22Rv1 (cell line): ENCODE results near the gene GTF2A1.
"Not testable (repeated sequence)": the region's sequence is repeated elsewhere in the genome, so short reads cannot be mapped to it uniquely, and the experiment has no call there.

Source experiments
- H3K27ac ChIP-seq: fragments of 450-650 bp; 2 replicates; pipeline ENCODE4 v1.5.1; 2017
- ZFX ChIP-seq: fragments of 450-650 bp; IDR thresholded peaks from 2 replicates; pipeline ENCODE4 v1.6.1; 2017; ENCODE audit warnings: antibody characterized with exemption, borderline replicate concordance
- TF ChIP-seq, protein P1 (sequence below): fragments of 450-650 bp; IDR thresholded peaks from 2 replicates; pipeline ENCODE4 v1.5.1; 2017; ENCODE audit warnings: mild to moderate bottlenecking

Gene GTF2A1

DNA sequence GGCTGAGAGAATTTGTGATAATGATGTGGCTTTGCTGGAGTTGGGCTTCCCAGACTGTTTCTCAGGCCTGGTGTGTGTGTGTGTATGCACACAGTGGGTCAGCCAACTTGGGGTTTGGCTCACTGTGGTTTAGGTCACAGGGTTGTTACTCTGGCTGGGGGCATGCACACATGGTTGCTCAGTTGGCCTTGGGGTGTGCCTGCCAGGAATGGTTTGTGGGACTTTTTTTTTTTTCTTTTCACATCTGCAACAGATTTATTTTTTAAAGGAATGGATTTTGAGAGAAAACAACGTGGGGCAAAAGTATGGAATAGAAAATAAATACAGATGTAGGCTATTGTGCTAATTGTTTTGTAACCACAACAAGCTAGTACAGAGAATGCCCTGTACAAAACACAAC lies 25.0 kb upstream of the GTF2A1 start:
- no peak overlapping the region for H3K27ac ChIP-seq
- no peak for TF ChIP-seq ZFX
- TF ChIP-seq, protein P1, sequence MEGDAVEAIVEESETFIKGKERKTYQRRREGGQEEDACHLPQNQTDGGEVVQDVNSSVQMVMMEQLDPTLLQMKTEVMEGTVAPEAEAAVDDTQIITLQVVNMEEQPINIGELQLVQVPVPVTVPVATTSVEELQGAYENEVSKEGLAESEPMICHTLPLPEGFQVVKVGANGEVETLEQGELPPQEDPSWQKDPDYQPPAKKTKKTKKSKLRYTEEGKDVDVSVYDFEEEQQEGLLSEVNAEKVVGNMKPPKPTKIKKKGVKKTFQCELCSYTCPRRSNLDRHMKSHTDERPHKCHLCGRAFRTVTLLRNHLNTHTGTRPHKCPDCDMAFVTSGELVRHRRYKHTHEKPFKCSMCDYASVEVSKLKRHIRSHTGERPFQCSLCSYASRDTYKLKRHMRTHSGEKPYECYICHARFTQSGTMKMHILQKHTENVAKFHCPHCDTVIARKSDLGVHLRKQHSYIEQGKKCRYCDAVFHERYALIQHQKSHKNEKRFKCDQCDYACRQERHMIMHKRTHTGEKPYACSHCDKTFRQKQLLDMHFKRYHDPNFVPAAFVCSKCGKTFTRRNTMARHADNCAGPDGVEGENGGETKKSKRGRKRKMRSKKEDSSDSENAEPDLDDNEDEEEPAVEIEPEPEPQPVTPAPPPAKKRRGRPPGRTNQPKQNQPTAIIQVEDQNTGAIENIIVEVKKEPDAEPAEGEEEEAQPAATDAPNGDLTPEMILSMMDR = no peak

DNA sequence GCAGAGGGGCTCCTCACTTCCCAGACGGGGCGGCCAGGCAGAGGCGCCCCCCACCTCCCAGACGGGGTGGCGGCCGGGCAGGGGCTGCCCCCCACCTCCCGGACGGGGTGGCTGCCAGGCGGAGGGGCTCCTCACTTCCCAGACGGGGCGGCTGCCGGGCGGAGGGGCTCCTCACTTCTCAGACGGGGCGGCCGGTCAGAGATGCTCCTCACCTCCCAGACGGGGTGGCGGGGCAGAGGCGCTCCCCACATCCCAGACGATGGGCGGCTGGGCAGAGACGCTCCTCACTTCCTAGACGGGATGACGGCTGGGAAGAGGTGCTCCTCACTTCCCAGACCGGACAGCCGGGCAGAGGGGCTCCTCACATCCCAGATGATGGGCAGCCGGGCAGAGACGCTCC lies 23.7 kb upstream of the GTF2A1 start:
- not testable (repeated sequence) for H3K27ac ChIP-seq

DNA sequence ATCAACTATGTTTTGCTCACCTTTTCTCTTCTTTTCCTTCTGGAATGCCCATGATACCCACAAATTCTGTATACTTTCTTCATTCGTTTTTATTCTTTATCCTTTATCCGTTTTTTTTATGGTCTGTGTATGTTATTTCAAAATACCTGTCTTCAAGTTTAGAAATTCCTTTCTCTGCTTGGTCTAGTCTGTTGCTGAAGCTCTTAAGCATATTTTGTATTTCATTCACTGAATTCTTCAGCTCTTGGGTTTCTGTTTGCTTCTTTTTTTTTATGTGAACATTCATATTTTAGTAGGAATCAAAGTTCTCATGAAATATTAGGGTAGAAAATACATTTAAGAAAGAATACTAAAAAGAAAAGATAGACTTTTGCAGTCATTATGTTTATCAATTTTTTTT lies 22.7 kb upstream of the GTF2A1 start:
- H3K27ac ChIP-seq = no peak overlapping the region
- no peak for TF ChIP-seq ZFX
- TF ChIP-seq, protein P1 = no peak

DNA sequence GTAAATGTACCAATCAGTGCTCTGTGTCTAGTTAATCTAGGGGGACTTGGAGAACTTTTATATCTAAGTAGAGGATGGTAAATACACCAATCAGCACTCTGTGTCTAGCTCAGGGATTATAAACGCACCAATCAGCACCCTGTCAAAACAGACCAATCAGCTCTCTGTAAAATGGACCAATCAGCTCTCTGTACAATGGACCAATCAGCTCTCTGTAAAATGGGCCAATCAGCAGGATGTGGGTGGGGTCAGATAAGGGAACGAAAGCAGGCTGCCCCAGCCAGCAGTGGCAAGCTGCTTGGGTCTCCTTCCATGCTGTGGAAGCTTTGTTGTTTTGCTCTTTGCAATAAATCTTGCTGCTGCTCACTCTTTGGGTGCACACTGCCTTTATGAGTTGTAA lies 16.1 kb upstream of the GTF2A1 start:
- H3K27ac ChIP-seq = not testable (repeated sequence)

DNA sequence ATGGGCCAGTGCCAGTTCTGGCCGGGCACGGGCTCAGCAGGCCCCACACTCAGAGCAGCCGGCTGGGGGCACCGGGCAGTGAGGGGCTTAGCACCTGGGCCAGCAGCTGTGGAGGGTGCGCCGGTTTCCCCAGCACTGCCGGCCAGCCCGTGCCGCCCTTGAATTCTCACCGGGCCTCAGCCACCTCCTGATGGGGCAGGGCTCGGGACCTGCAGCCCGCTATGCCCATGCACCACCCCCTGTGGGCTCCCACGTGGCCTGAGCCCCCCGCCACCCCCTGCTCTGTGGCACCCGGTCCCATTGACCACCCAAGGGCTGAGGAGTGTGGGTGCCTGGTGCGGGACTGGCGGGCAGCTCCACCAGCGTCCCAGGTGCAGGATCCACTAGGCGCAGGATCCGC lies 15.4 kb upstream of the GTF2A1 start:
- H3K27ac ChIP-seq = no peak overlapping the region
- TF ChIP-seq, protein P1 = no peak
- no peak for TF ChIP-seq ZFX

DNA sequence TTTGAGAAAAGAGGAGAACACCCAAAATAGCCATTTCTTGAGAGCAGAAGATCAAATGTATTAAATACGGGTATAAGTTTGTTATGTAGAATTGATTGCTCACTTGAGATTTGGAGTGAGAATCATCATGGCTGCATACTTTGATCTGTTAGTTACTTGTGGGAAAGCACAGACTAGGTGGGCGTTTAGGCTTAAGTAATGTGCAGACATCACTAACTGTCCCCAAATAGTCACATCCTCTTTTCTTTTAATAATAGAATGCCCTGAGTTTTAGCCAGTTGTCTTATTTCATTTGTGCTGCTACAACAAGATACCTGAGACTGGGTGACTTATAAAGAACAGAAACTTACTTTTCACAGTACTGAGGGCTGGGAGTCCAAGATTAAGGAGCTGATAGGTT lies 14.3 kb upstream of the GTF2A1 start:
- TF ChIP-seq, protein P1 = no peak
- TF ChIP-seq ZFX = no peak
- H3K27ac ChIP-seq = no peak overlapping the region

- TF ChIP-seq, protein P1 = no peak
- no peak for TF ChIP-seq ZFX
- no peak overlapping the region for H3K27ac ChIP-seq
Observed at GRCh38 chr14:81234278-81234677, 13.5 kb upstream of the GTF2A1 start.

- TF ChIP-seq ZFX = no peak
- TF ChIP-seq, protein P1 = no peak
- no peak overlapping the region for H3K27ac ChIP-seq
Observed at GRCh38 chr14:81233615-81234014, 12.9 kb upstream of the GTF2A1 start.
